Measurements from ENCODE around the gene FEM1C. TPM values are rescaled to one million over a fixed set of nuclear protein-coding genes. Genes with fewer than 3 reads are reported as not detected.

FEM1C gene
- total RNA-seq, 1 donor from 2014 or later: 13.9 TPM

DNA sequence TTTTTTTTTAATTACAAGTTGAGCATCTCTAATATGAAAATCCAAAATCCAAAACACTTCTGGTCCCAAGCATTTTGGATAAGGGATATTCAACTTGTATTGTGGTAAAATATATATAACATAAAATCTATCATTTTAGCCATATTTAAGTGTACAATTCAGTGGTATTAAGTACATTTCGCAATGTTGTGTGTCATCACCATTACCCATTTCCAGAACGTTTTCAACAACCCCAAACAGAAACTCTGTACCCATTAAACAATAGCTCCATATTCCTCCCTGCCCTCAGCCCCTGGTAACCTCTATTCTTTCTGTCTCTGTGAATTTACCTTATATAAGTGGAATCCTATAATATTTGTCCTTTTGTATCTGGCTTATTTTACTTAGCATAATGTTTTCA is 32.8 kb upstream of the FEM1C start:
- Mint-ChIP-seq H3K36me3 (ENCODE audit: low read depth) (peaks cover 5% of the 10 kb centered on the region), H3K4me3 (no peak overlapping the region), H3K9me3 (no peaks in the 10 kb centered on the region), H3K4me1 (ENCODE audit: low read depth) (no peaks in the 10 kb centered on the region), H3K27me3 (ENCODE audit: insufficient read depth) (peaks cover 3% of the 10 kb centered on the region), H3K27ac (no peak overlapping the region)
- intact Hi-C loops (cut with micrococcal nuclease): loop anchor here (10.0 kb wide), 1 partner anchor 1963 kb away; no protein-coding TSS in a partner anchor
- no peak for DNase-seq (ENCODE audit: low spot score)

- intact Hi-C loops (cut with micrococcal nuclease): loop anchor here (2.0 to 10.0 kb wide), 2 partner anchors 477 to 1961 kb away; no protein-coding TSS in a partner anchor
- Mint-ChIP-seq H3K4me3 (no peak overlapping the region), H3K36me3 (ENCODE audit: low read depth) (peaks cover 1% of the 10 kb centered on the region), H3K27ac (no peak overlapping the region), H3K4me1 (ENCODE audit: low read depth) (no peaks in the 10 kb centered on the region), H3K9me3 (no peaks in the 10 kb centered on the region), H3K27me3 (ENCODE audit: insufficient read depth) (peaks cover 3% of the 10 kb centered on the region)
- DNase-seq (ENCODE audit: low spot score): no peak
Observed at GRCh38 chr5:115575167-115576070, 30.8 kb upstream of the FEM1C start.

DNA sequence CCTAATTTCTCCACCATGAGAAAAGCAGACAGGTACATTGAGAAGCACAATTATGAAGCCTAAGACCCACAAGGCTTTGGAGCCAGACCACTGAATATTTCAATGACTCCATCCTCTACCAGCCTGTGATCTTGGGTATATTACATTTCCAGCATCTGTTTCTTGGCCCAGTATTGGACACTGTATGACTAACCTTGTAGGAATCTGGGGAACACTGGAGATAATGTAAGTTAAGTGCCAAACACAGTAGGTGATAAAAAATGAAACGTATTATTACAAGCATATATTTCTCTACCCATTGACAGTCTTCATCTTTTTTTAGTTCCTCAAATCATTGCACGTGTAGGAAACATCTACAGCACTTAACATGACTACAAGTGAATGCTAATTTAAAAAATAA is 28.6 kb upstream of the FEM1C start:
- intact Hi-C loops (cut with micrococcal nuclease): loop anchor here (5.0 to 10.0 kb wide), 2 partner anchors 196 to 1958 kb away; no protein-coding TSS in a partner anchor
- H3K4me3 Mint-ChIP-seq: no peak overlapping the region
- peaks cover 5% of the 10 kb centered on the region for H3K27me3 Mint-ChIP-seq (ENCODE audit: insufficient read depth)
- no peak for DNase-seq (ENCODE audit: low spot score)
- H3K9me3 Mint-ChIP-seq: no peaks in the 10 kb centered on the region
- no peaks in the 10 kb centered on the region for H3K4me1 Mint-ChIP-seq (ENCODE audit: low read depth)
- H3K36me3 Mint-ChIP-seq (ENCODE audit: low read depth): no peaks in the 10 kb centered on the region
- H3K27ac Mint-ChIP-seq: no peak overlapping the region

DNA sequence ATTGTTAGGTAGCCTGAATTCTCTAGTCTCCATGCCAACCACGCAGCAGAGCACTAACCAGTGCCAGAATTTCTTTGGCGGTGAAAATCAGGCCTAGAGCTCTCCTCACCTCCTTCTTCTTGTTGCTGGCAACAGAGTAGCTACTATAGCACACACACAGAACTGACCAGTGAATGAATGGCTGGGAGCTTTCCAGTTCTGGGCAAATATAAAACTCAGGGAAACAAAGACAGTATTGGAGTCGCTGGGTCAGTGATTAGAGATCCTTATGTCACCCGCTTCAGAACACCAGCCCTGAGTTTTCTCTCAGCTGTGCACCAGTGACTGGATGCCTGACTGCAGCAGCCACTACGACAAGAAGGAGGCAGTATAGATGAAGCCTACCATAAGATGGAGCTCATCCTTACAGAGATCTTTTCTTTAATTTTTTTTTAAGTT is 26.9 kb upstream of the FEM1C start:
- no peak overlapping the region for H3K27ac Mint-ChIP-seq
- peaks cover 8% of the 10 kb centered on the region for H3K27me3 Mint-ChIP-seq (ENCODE audit: insufficient read depth)
- DNase-seq (ENCODE audit: low spot score): no peak
- H3K4me3 Mint-ChIP-seq: no peak overlapping the region
- H3K4me1 Mint-ChIP-seq (ENCODE audit: low read depth): no peaks in the 10 kb centered on the region
- intact Hi-C loops (cut with micrococcal nuclease): loop anchor here (5.0 to 10.0 kb wide), 2 partner anchors 194 to 1957 kb away; no protein-coding TSS in a partner anchor
- no peaks in the 10 kb centered on the region for H3K36me3 Mint-ChIP-seq (ENCODE audit: low read depth)
- H3K9me3 Mint-ChIP-seq: no peaks in the 10 kb centered on the region

DNA sequence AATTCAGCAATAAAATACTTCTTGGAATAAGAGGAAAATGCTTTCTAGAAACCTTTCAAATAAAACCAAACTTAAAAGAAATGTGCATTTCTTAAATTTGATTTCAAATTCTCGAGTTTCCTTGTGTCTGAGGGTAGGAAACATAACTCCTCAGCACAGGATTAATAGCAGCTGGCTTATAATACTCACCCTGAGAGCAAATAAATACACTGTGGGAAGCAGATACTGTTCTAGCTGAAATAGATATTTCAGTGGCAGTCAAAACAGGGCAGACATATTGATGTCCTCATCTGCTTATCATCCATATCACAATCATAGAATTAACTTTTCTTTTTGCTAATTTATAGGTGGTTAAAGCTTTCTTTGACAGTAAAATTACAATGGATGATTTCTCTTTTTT is 24.1 kb upstream of the FEM1C start:
- Mint-ChIP-seq H3K27me3 (ENCODE audit: insufficient read depth) (peaks cover 6% of the 10 kb centered on the region), H3K4me3 (no peak overlapping the region), H3K27ac (no peak overlapping the region), H3K4me1 (ENCODE audit: low read depth) (no peaks in the 10 kb centered on the region), H3K36me3 (ENCODE audit: low read depth) (no peaks in the 10 kb centered on the region), H3K9me3 (no peaks in the 10 kb centered on the region)
- DNase-seq (ENCODE audit: low spot score): no peak
- intact Hi-C loops (cut with micrococcal nuclease): no loop called here

DNA sequence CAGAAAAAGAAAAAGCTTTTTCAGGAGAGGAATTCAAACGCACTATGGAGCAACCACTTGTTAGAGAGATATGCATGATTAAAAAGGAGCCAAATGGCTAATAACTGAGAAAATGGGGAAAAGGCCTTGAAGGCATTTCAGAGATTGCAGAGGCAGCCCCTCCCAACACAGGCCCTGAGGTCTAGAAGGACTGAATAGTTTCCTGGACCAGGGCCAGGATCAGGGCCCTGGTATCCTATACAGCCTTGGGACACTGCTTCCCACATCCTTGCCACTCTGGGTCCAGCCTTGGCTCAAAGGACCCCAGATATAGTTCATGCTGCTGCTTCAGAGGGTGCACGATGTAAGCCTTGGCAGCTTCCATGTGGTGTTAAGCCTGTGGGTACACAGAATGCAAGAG is 20.7 kb upstream of the FEM1C start:
- DNase-seq (ENCODE audit: low spot score): no peak
- Mint-ChIP-seq H3K27me3 (ENCODE audit: insufficient read depth) (peaks cover 18% of the 10 kb centered on the region), H3K27ac (no peak overlapping the region), H3K4me3 (no peak overlapping the region), H3K36me3 (ENCODE audit: low read depth) (no peaks in the 10 kb centered on the region), H3K4me1 (ENCODE audit: low read depth) (no peaks in the 10 kb centered on the region), H3K9me3 (peaks cover 5% of the 10 kb centered on the region)
- intact Hi-C loops (cut with micrococcal nuclease): no loop called here

GRCh38 chr5:115561176-115561575 is 16.6 kb upstream of the FEM1C start:
- peaks cover 10% of the 10 kb centered on the region for H3K4me1 Mint-ChIP-seq (ENCODE audit: low read depth)
- H3K27ac Mint-ChIP-seq: no peak overlapping the region
- H3K36me3 Mint-ChIP-seq (ENCODE audit: low read depth): no peaks in the 10 kb centered on the region
- H3K9me3 Mint-ChIP-seq: peaks cover 5% of the 10 kb centered on the region
- no peak overlapping the region for H3K4me3 Mint-ChIP-seq
- intact Hi-C loops (cut with micrococcal nuclease): no loop called here
- DNase-seq (ENCODE audit: low spot score): no peak
- peaks cover 18% of the 10 kb centered on the region for H3K27me3 Mint-ChIP-seq (ENCODE audit: insufficient read depth)

- Mint-ChIP-seq H3K27ac (no peak overlapping the region), H3K4me3 (no peak overlapping the region), H3K36me3 (ENCODE audit: low read depth) (no peaks in the 10 kb centered on the region), H3K27me3 (ENCODE audit: insufficient read depth) (peaks cover 18% of the 10 kb centered on the region), H3K9me3 (peaks cover 5% of the 10 kb centered on the region), H3K4me1 (ENCODE audit: low read depth) (peaks cover 10% of the 10 kb centered on the region)
- intact Hi-C loops (cut with micrococcal nuclease): no loop called here
- no peak for DNase-seq (ENCODE audit: low spot score)
Observed at GRCh38 chr5:115559524-115559923, 14.9 kb upstream of the FEM1C start.

DNA sequence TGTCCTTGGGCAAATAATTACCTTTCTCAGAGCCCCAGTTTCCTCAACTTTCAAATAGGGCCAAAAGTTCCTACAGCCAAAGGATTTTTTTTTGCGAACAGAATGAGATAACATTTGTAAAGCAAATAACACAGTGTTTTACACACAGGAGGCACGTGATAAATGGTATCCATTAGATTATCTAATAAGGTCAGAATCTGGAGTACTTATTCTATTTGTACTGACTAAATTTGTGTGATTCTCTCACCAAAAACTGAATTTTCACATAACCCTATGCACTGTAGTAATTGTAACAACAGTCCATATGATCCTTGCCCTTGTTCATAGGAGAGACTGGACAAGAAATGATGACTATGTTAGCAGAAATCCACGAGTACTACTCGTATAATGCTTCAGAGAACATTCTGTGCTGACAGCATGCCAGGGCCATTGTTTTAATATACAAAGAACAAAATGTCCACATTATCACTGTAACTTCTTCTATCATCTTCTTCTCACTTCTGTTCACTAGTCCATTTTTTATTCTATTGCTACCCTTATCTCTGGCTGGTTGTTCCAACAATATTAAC is 13.9 kb upstream of the FEM1C start:
- peaks cover 5% of the 10 kb centered on the region for H3K9me3 Mint-ChIP-seq
- no peak overlapping the region for H3K4me3 Mint-ChIP-seq
- intact Hi-C loops (cut with micrococcal nuclease): no loop called here
- H3K27ac Mint-ChIP-seq: no peak overlapping the region
- H3K27me3 Mint-ChIP-seq (ENCODE audit: insufficient read depth): peaks cover 18% of the 10 kb centered on the region
- DNase-seq (ENCODE audit: low spot score): no peak
- H3K4me1 Mint-ChIP-seq (ENCODE audit: low read depth): peaks cover 10% of the 10 kb centered on the region
- no peaks in the 10 kb centered on the region for H3K36me3 Mint-ChIP-seq (ENCODE audit: low read depth)

DNA sequence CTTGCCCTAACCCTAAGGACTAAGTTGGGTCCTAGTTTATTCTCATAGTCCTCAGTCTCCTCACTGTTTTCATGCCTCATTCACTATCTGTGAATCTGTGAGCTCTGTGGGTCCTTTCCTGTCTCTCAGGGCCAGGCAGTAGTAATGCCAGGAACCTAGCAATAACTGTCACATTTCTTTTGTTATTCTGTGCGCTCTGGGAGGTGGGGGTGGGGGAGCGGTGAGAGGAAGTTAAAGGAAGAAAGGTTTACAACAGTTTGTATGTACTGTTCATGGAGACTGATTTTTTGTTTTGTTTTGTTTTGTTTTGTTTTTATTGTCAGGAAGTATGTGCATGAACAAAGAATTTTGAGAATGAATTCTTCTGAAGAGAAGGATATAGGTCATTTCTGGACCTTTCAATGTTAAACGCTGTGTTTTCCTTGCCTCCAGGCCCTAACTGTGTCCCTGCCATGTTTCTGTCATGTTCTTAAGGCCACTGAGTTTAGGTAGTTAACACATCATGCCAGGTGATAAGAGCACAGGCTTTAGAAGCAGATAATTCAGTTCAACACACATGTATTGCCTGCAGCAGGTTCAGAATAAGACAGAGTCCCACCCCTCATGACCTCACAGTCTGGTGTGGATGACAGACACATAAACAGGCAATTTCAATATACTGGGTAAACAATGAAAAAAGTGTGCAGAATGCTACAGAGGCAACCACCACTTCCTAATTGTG is 13.3 kb upstream of the FEM1C start:
- H3K36me3 Mint-ChIP-seq (ENCODE audit: low read depth): no peaks in the 10 kb centered on the region
- H3K9me3 Mint-ChIP-seq: peaks cover 5% of the 10 kb centered on the region
- peaks cover 10% of the 10 kb centered on the region for H3K4me1 Mint-ChIP-seq (ENCODE audit: low read depth)
- DNase-seq (ENCODE audit: low spot score): no peak
- intact Hi-C loops (cut with micrococcal nuclease): no loop called here
- no peak overlapping the region for H3K27ac Mint-ChIP-seq
- H3K27me3 Mint-ChIP-seq (ENCODE audit: insufficient read depth): peaks cover 12% of the 10 kb centered on the region
- no peak overlapping the region for H3K4me3 Mint-ChIP-seq

DNA sequence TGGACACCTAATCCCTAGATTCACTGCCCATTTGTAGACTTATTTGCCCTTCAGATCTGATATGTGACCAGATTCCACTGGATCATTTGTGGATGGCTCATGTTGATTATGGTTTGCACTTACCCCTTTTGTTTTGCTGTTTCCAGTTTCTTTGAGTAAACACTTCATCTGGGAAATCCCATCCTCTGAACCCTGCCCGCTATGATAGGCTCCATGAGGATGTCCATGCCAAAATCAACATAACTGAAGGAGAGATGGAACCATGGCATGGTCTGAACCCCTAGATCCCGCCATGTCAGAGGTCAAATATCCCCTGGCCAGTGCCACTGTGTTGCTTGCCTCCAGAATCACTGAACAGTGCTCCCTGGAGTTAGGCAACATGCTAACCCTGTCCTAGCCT is 11.7 kb upstream of the FEM1C start:
- peaks cover 3% of the 10 kb centered on the region for H3K9me3 Mint-ChIP-seq
- no peak for DNase-seq (ENCODE audit: low spot score)
- no peak overlapping the region for H3K27ac Mint-ChIP-seq
- no peaks in the 10 kb centered on the region for H3K36me3 Mint-ChIP-seq (ENCODE audit: low read depth)
- H3K27me3 Mint-ChIP-seq (ENCODE audit: insufficient read depth): peaks cover 19% of the 10 kb centered on the region
- intact Hi-C loops (cut with micrococcal nuclease): no loop called here
- H3K4me1 Mint-ChIP-seq (ENCODE audit: low read depth): peaks cover 10% of the 10 kb centered on the region
- H3K4me3 Mint-ChIP-seq: no peak overlapping the region

- peaks cover 10% of the 10 kb centered on the region for H3K4me1 Mint-ChIP-seq (ENCODE audit: low read depth)
- no peak for DNase-seq (ENCODE audit: low spot score)
- H3K36me3 Mint-ChIP-seq (ENCODE audit: low read depth): no peaks in the 10 kb centered on the region
- intact Hi-C loops (cut with micrococcal nuclease): no loop called here
- peaks cover 12% of the 10 kb centered on the region for H3K27me3 Mint-ChIP-seq (ENCODE audit: insufficient read depth)
- no peaks in the 10 kb centered on the region for H3K9me3 Mint-ChIP-seq
- H3K27ac Mint-ChIP-seq: no peak overlapping the region
- no peak overlapping the region for H3K4me3 Mint-ChIP-seq
Observed at GRCh38 chr5:115555084-115555633, 10.6 kb upstream of the FEM1C start.
